HUDEP-2 (cell line): ENCODE measurements around the gene KSR1.

Experiments used
- DNase-seq, 76 experiments: peaks; one replicate each; lab custom pipeline; 2025; ENCODE audit not compliant: unreplicated experiment in 76 of 76; lab: John Stamatoyannopoulos, UW

Gene KSR1

GRCh38 chr17:27469256-27469655 is 13.0 kb downstream of the KSR1 start:
- DNase-seq: peak in 1 of 76 experiments; percentile 17

GRCh38 chr17:27471321-27472269 is 15.3 kb downstream of the KSR1 start:
- no peak for DNase-seq

GRCh38 chr17:27473190-27473747 is 17.0 kb downstream of the KSR1 start:
- peak in 18 of 76 experiments; percentile 14 to 66 (median 31) for DNase-seq

GRCh38 chr17:27473748-27474609 is 17.7 kb downstream of the KSR1 start:
- DNase-seq: peak in 74 of 76 experiments; percentile 48 to 96 (median 89)

DNA sequence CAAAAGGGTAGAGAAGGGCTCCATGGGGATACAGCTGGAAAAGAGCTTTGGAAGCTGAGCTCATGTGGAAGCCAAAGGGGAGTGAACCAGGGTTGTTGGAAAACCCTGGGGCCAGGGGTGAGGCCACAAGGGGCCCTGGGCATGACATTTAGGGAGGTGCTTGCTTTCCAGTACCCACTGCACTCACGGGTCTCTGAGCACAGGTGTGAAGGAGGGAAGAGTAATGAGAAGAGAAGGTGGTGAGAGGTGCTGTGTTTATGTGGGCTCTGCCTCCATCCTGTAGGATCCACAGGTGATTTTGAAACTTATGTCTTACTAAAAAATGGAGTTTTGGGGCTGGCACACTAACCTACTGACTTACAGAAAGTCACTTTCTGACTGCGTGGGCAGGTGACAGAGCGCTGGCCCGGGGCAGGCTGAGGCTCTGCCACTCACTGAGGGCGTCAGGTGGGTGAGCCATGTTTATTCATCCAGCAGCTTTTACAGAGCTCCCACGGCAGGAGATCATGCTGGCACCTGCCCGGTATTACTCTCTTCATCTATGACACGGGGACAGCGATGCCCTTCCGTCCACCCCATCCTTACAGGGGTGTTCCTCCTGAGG is 18.9 kb downstream of the KSR1 start:
- no peak for DNase-seq

- no peak for DNase-seq
Observed at GRCh38 chr17:27475981-27476895, 20.0 kb downstream of the KSR1 start.

- no peak for DNase-seq
Observed at GRCh38 chr17:27477050-27477888, 21.0 kb downstream of the KSR1 start.

DNA sequence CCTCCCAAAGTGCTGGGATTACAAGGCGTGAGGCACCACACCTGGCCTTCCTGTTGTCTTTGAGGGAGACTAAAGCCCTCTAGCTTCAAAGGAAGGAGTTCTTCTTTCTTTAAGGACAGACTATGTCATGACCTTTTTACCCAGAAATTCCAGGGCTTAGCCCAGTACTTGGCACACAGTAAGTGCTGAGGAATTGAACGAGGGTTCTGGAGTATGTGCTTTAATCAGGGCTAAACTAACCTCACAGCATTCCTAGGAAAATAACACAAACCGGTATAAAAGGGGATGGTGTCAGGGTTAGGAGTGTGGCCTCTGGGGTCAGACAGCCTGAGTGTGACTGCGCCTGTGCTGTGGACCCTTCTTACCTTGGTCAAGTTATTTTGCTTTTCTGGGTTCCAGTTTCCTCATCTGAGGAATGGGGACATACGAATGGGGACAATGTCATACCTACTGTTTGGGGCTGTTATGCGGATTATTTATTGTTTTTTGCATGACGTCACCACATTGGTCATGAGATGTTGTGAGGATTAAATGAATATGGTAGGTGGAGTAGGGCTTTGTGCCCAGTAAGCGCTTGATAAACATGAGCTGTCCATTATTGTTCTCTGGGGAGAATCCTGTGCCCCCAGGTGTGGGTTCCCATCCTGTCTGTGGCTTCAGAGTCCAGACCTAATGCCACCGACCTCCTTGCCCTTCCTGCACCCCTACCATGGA is 21.9 kb downstream of the KSR1 start:
- no peak for DNase-seq

- DNase-seq: no peak
Observed at GRCh38 chr17:27478901-27479538, 22.8 kb downstream of the KSR1 start.

DNA sequence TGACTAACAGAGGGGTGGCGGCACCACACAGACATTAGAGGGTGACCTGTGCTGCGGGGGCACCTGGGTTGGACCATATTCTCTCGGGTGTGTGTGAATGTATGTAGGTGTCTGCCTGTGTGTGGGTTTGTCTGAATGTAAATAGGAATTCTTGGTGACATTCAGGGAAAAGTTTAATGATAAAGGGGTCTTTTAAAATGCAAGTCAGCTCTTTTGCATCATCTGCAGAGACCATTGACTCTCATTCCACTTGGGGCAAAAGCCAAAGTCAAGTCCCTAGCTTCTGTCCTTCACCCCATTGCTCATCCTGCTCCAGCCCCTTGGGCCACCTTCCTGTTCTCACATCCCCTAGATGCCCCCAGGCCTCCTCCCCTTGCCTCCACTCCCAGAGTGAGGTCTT is 23.6 kb downstream of the KSR1 start:
- DNase-seq: no peak

- no peak for DNase-seq
Observed at GRCh38 chr17:27480699-27481098, 24.5 kb downstream of the KSR1 start.

GRCh38 chr17:27481327-27481726 is 25.1 kb downstream of the KSR1 start:
- no peak for DNase-seq

- DNase-seq: no peak
Observed at GRCh38 chr17:27485125-27485524, 28.9 kb downstream of the KSR1 start.

- no peak for DNase-seq
Observed at GRCh38 chr17:27485716-27486495, 29.7 kb downstream of the KSR1 start.

DNA sequence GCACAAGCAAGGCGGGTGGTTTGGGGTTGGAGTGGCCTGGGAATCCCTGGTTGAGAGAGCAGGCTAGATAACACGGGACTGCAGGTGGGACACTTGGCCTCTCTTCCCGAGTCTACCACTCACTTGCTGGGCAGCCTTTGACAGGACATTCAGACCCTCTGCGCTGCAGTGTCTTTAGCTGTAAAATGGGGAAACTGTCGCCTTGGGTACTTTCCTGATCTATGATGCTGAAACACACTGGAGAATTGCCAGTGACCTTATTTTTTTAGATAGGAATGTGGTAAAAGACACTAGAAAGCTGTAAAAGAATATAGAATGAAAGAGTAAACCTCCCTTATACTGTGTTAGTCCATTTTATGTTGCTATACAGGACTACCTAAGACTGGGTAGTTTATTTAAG is 30.5 kb downstream of the KSR1 start:
- DNase-seq: no peak

DNA sequence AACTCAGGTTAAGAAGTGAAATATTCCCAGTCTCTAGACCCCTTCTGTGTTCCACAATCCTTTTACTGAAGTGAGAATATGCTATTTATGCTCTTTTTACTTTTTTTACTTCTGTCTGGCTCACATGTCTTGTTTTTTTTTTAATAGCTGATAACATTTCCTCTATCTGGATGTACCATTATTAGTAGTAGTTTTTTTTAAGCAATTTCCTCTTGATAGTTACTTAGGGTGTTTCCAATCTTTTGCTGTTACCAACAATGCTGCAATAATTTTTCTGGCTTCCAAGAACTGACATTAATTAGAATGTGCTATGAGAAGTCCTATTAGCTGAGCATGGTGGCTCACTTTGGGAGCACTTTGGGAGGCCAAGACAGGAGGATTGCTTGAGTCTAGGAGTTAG is 32.0 kb downstream of the KSR1 start:
- DNase-seq: no peak
